ENCODE data around the gene HMG20B.

HMG20B gene

DNA sequence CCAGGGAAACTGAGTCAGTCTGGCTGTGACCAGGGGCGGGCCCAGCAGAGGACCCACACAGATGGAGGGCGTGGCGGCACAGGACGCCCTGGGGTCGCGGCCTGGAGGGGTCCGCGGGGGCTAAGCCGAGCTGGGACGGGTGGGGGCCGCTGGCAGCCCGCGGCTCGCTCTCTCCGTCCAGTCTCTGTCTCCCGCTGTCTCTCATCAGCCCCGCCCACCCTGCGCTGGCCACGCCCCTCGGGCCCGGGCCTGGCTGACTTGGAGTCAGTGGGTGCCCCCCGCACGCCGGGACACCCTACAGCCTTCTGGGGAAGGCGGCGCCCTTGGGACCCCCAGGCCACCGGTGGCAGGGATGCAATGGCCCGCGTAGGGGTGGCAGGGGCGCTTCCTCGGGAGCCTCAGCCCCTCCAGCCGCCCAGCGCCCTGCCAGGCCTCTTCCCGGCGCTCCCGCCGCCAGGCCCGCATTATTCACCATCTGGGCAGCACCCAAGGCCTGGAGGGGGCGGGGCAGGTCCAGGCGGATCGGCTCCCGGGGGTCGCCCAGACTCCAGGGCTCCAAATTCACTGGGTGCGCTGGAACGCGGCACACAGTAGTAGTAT is 34.0 kb downstream of the HMG20B start, which contains the start of gene TBXA2R:
Gene TBXA2R, minus strand, starts transcription at position 186 of the 600 bp plus-strand sequence. CDS start 6,241 bp downstream, outside the sequence.
- peaks cover 20% of the 10 kb centered on the region for H3K36me3 ChIP-seq
- H3K27ac ChIP-seq = no peak within 1 kb of the TSS
- H3K4me1 ChIP-seq (ENCODE audit: control insufficient read depth in 1 of 2, insufficient read depth in 1 of 2, low read depth in 1 of 2, low read length in 1 of 2) = peaks cover 0 to 10% of the 10 kb centered on the region in 2 experiments
- H3K4me3 ChIP-seq (ENCODE audit: low read depth in 1 of 2, low read length in 1 of 2) = no peak within 1 kb of the TSS
- no peaks in the 10 kb centered on the region for H3K9me3 ChIP-seq
- peaks cover 64% of the 10 kb centered on the region for H3K27me3 ChIP-seq
- TF ChIP-seq, protein P1, sequence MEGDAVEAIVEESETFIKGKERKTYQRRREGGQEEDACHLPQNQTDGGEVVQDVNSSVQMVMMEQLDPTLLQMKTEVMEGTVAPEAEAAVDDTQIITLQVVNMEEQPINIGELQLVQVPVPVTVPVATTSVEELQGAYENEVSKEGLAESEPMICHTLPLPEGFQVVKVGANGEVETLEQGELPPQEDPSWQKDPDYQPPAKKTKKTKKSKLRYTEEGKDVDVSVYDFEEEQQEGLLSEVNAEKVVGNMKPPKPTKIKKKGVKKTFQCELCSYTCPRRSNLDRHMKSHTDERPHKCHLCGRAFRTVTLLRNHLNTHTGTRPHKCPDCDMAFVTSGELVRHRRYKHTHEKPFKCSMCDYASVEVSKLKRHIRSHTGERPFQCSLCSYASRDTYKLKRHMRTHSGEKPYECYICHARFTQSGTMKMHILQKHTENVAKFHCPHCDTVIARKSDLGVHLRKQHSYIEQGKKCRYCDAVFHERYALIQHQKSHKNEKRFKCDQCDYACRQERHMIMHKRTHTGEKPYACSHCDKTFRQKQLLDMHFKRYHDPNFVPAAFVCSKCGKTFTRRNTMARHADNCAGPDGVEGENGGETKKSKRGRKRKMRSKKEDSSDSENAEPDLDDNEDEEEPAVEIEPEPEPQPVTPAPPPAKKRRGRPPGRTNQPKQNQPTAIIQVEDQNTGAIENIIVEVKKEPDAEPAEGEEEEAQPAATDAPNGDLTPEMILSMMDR (IDR thresholded peaks at IDR 0.05) = no peak

DNA sequence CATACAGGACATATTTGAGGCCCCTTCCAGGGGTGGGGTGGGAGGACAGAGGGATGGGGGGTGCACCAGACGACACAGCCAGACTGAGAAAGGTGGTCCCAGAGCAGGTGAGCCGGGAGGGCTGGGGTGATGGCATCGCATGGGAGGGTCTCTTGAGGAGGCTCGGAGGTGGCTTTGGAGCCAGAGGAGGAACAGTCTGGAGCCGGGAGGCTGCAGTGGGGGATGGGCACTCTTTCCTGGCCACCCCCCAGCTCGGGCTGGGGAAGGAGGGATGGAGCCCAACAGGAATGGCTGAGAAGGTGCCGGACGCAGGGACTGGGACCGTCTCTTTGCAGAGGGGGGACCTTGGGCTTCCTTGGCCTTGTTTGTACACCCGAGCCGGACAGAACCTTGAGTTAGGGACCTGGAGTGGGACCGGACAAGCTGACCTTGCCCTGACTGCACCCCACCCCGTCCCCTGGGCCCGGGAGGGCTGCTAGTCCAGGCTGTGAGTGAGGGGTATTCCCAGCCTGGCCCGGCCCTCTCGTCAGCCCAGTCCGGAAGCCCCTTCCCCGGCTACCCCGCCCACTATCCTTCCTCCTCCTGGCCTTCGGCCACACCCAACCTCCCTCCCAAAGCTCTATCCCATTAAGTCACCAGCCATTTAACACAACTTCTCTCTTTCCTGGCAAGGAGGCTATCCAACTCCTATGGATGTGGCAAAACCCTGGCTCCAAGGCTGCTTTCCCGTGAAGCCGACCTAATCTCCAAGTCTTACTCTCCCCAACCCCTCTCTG is 34.7 kb downstream of the HMG20B start:
- H3K4me1 ChIP-seq (ENCODE audit: control insufficient read depth in 1 of 2, insufficient read depth in 1 of 2, low read depth in 1 of 2, low read length in 1 of 2) = peaks cover 0 to 10% of the 10 kb centered on the region in 2 experiments
- H3K36me3 ChIP-seq = peaks cover 27% of the 10 kb centered on the region
- no peak overlapping the region for H3K27ac ChIP-seq
- H3K4me3 ChIP-seq (ENCODE audit: low read depth in 1 of 2, low read length in 1 of 2) = no peak overlapping the region
- peaks cover 64% of the 10 kb centered on the region for H3K27me3 ChIP-seq
- TF ChIP-seq, protein P1 (IDR thresholded peaks at IDR 0.05) = no peak
- H3K9me3 ChIP-seq = no peaks in the 10 kb centered on the region

DNA sequence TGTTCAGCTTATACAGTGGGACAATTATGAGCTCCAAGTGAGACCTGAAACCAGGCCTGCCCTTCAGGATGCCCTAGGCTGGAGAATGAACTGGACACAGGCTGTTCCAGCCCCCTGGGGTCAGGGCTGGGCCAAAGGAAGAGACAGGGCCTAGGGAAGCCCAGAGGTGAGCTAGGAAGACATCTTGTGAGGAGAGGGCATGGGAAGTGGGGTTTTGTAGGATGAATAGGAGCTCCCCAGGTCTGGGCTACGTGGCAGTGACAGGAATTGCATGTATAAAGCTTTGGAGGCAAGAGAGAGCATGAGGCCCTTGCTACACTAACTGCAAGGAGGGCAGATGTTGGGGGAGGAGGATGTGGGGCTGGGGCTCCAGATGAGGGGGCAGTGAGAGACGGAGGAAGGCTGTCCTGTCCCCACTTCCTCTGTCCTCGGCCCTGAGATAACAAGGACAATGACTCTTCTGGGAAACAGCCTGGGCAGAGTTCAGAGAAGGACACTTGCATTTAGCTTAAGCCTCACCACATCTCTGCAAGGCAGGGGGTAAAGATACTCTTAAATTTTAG is 35.4 kb downstream of the HMG20B start:
- H3K27me3 ChIP-seq = peaks cover 63% of the 10 kb centered on the region
- no peaks in the 10 kb centered on the region for H3K9me3 ChIP-seq
- TF ChIP-seq, protein P1 (IDR thresholded peaks at IDR 0.05) = no peak
- H3K4me3 ChIP-seq (ENCODE audit: low read depth in 1 of 2, low read length in 1 of 2) = no peak overlapping the region
- peaks cover 0 to 10% of the 10 kb centered on the region in 2 experiments for H3K4me1 ChIP-seq (ENCODE audit: control insufficient read depth in 1 of 2, insufficient read depth in 1 of 2, low read depth in 1 of 2, low read length in 1 of 2)
- no peak overlapping the region for H3K27ac ChIP-seq
- peaks cover 34% of the 10 kb centered on the region for H3K36me3 ChIP-seq

GRCh38 chr19:3608750-3609322 is 36.1 kb downstream of the HMG20B start:
- peaks cover 0 to 10% of the 10 kb centered on the region in 2 experiments for H3K4me1 ChIP-seq (ENCODE audit: control insufficient read depth in 1 of 2, insufficient read depth in 1 of 2, low read depth in 1 of 2, low read length in 1 of 2)
- no peaks in the 10 kb centered on the region for H3K9me3 ChIP-seq
- H3K27me3 ChIP-seq = peaks cover 56% of the 10 kb centered on the region
- H3K36me3 ChIP-seq = peaks cover 41% of the 10 kb centered on the region
- no peak overlapping the region for H3K27ac ChIP-seq
- TF ChIP-seq, protein P1 (IDR thresholded peaks at IDR 0.05) = no peak
- H3K4me3 ChIP-seq (ENCODE audit: low read depth in 1 of 2, low read length in 1 of 2) = no peak overlapping the region

- Histone ChIP-seq H3K27ac (no peak overlapping the region), H3K27me3 (peaks cover 44% of the 10 kb centered on the region), H3K4me1 (ENCODE audit: control insufficient read depth in 1 of 2, insufficient read depth in 1 of 2, low read depth in 1 of 2, low read length in 1 of 2) (peaks cover 0 to 10% of the 10 kb centered on the region in 2 experiments), H3K36me3 (peaks cover 51% of the 10 kb centered on the region), H3K9me3 (no peaks in the 10 kb centered on the region), H3K4me3 (ENCODE audit: low read depth in 1 of 2, low read length in 1 of 2) (no peak overlapping the region)
- TF ChIP-seq, protein P1 (IDR thresholded peaks at IDR 0.05) = no peak
Measured at GRCh38 chr19:3609779-3610719, 37.3 kb downstream of the HMG20B start.

All from neutrophil (primary cell).